Osteoblast (primary cell): ENCODE results near the gene KIAA1217. TPM values are rescaled to one million over a fixed set of nuclear protein-coding genes. Genes with fewer than 3 reads are reported as not detected.

Experiments
- DNase-seq: peaks from one replicate; pipeline ENCODE4 v3.0.0; 2011; ENCODE audit warnings: low spot score, mixed read lengths; ENCODE audit not compliant: insufficient read length; ENCODE audit errors: missing footprints
- H2AFZ ChIP-seq: 2 replicates; pipeline ENCODE4 v1.6.0; 2011; ENCODE audit warnings: mild to moderate bottlenecking, low read length
- H3K27ac ChIP-seq: 2 replicates; pipeline ENCODE4 v1.5.1; 2011; ENCODE audit warnings: mild to moderate bottlenecking, low read depth, low read length, moderate library complexity
- H3K27me3 ChIP-seq: 2 replicates; pipeline ENCODE4 v1.6.0; 2012; ENCODE audit warnings: mild to moderate bottlenecking, control low read depth, inconsistent platforms, low read length, moderate library complexity; ENCODE audit not compliant: insufficient read depth
- H3K36me3 ChIP-seq: 2 replicates; pipeline ENCODE4 v1.5.1; 2011; ENCODE audit warnings: mild to moderate bottlenecking, low read length, control low read depth, moderate library complexity; ENCODE audit not compliant: insufficient read depth
- H3K4me1 ChIP-seq: 2 replicates; pipeline ENCODE4 v1.5.1; 2011; ENCODE audit warnings: mild to moderate bottlenecking, low read length, control low read depth, moderate library complexity; ENCODE audit not compliant: insufficient read depth
- H3K4me2 ChIP-seq: 2 replicates; pipeline ENCODE4 v1.6.0; 2011; ENCODE audit warnings: mild to moderate bottlenecking, low read length; ENCODE audit not compliant: insufficient read depth
- H3K4me3 ChIP-seq: fragments of 200-600 bp; sonication (generic); 3 replicates; pipeline ENCODE4 v1.5.1; 2012; ENCODE audit warnings: mild to moderate bottlenecking, low read length, inconsistent platforms; ENCODE audit not compliant: insufficient read depth
- H3K79me2 ChIP-seq: 2 replicates; pipeline ENCODE4 v1.6.0; 2012; ENCODE audit warnings: mild to moderate bottlenecking, low read length, control low read depth, inconsistent platforms; ENCODE audit not compliant: insufficient read depth
- H3K9me3 ChIP-seq: 2 replicates; pipeline ENCODE4 v1.5.1; 2011; ENCODE audit warnings: low read depth, low read length, control low read depth
- H4K20me1 ChIP-seq: 2 replicates; pipeline ENCODE4 v1.6.0; 2012; ENCODE audit warnings: mild to moderate bottlenecking, low read length, control low read depth; ENCODE audit not compliant: insufficient read depth
- total RNA-seq: library from RNA; depleted of rRNA; stranded (reverse); fragments of >200 nt; gene quantifications from 2 replicates; pipeline ENCODE4 v1.2.3, GENCODE V29; 2012
- TF ChIP-seq, protein P1 (sequence below): IDR thresholded peaks from 2 replicates; pipeline ENCODE4 v1.5.1; 2011; ENCODE audit warnings: mild to moderate bottlenecking, low read depth, low read length, moderate library complexity; ENCODE audit errors: extremely low read depth

The KIAA1217 gene
- total RNA-seq, 1 donor: 51.0 TPM

DNA sequence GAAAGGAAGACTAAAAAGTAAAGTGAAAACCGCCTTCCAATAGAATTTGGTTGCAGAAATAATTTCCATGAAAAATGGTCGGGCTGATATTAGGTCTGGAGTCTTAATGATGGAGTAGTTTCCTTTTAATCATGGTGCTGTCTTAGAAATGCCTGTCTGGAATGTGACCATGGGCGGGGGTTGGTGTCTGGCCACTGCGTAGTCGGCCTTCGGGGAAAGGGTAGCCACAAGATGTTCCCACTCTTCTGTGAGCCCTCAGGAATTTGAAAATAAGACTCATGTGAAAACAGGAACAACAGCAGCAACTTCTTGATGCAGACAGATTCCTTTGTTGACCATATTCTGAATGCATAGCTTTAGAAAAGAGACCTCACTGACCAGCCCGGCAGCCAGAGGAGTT lies 176.8 kb downstream of the KIAA1217 start:
- Histone ChIP-seq H3K4me3 (peak overlapping the region; percentile 45), H2AFZ (peak overlapping the region; percentile 66), H3K27me3 (no peaks in the 10 kb centered on the region), H3K4me1 (peaks cover 28% of the 10 kb centered on the region), H3K36me3 (no peaks in the 10 kb centered on the region), H3K79me2 (no peaks in the 10 kb centered on the region), H4K20me1 (no peaks in the 10 kb centered on the region), H3K9me3 (no peaks in the 10 kb centered on the region), H3K4me2 (peak overlapping the region; percentile 63), H3K27ac (peak overlapping the region; percentile 79)
- no peak for DNase-seq
- TF ChIP-seq, protein P1, sequence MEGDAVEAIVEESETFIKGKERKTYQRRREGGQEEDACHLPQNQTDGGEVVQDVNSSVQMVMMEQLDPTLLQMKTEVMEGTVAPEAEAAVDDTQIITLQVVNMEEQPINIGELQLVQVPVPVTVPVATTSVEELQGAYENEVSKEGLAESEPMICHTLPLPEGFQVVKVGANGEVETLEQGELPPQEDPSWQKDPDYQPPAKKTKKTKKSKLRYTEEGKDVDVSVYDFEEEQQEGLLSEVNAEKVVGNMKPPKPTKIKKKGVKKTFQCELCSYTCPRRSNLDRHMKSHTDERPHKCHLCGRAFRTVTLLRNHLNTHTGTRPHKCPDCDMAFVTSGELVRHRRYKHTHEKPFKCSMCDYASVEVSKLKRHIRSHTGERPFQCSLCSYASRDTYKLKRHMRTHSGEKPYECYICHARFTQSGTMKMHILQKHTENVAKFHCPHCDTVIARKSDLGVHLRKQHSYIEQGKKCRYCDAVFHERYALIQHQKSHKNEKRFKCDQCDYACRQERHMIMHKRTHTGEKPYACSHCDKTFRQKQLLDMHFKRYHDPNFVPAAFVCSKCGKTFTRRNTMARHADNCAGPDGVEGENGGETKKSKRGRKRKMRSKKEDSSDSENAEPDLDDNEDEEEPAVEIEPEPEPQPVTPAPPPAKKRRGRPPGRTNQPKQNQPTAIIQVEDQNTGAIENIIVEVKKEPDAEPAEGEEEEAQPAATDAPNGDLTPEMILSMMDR: no peak

DNA sequence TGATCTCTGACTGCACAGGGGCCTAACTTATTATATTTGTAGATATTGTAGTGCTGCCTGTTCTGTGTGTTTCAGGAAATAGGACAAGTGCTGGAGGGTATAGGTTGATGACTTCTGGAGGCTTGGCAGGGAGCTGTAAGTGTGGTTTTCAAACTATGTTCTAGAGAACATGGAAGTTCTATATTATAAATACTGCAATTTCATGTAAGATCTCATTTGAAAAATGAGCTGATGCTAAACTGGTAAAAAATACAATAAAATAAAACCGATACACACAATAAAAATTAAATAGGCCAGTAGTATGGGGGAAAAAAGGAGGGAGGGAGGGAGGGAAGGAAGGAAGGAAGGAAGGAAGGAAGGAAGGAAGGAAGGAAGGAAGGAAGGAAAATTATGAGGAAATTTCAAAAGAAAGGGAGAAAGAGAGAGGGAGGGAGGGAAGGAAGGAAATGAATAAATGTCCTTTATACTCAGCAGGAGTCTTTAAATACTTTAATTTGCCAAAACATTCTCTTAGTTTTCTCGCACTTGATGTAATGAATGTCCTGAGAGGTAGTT lies 181.3 kb downstream of the KIAA1217 start:
- Histone ChIP-seq H3K4me3 (no peak overlapping the region), H3K36me3 (no peaks in the 10 kb centered on the region), H3K9me3 (no peaks in the 10 kb centered on the region), H2AFZ (no peak overlapping the region), H3K4me2 (no peak overlapping the region), H3K27me3 (peaks cover 8% of the 10 kb centered on the region), H3K4me1 (peaks cover 11% of the 10 kb centered on the region), H3K79me2 (no peaks in the 10 kb centered on the region), H4K20me1 (no peaks in the 10 kb centered on the region), H3K27ac (no peak overlapping the region)
- TF ChIP-seq, protein P1: no peak
- DNase-seq: no peak

DNA sequence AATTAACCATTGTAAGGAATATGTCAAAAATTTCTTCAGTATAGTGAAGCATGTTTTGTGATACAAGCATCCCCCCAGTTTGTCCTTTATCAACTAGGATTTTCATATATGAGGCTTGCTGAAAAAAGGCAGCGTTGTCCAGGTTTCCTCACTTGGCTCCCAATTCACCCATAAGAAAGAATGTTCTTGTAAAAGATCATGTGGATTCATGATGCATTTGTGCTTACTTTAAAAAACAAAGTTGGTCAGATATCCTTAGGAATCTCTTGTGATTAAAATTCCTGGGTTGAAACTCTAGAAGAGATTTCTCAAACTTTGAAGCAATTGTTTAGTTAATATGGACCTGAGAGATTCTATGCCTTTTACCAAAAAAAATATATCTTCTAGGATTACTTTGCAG lies 181.8 kb downstream of the KIAA1217 start:
- no peaks in the 10 kb centered on the region for H3K79me2 ChIP-seq
- peaks cover 5% of the 10 kb centered on the region for H3K4me1 ChIP-seq
- H2AFZ ChIP-seq: no peak overlapping the region
- no peaks in the 10 kb centered on the region for H3K36me3 ChIP-seq
- no peak overlapping the region for H3K4me2 ChIP-seq
- H3K27ac ChIP-seq: no peak overlapping the region
- H4K20me1 ChIP-seq: no peaks in the 10 kb centered on the region
- no peak for DNase-seq
- H3K4me3 ChIP-seq: no peak overlapping the region
- TF ChIP-seq, protein P1: no peak
- no peaks in the 10 kb centered on the region for H3K9me3 ChIP-seq
- peaks cover 11% of the 10 kb centered on the region for H3K27me3 ChIP-seq

DNA sequence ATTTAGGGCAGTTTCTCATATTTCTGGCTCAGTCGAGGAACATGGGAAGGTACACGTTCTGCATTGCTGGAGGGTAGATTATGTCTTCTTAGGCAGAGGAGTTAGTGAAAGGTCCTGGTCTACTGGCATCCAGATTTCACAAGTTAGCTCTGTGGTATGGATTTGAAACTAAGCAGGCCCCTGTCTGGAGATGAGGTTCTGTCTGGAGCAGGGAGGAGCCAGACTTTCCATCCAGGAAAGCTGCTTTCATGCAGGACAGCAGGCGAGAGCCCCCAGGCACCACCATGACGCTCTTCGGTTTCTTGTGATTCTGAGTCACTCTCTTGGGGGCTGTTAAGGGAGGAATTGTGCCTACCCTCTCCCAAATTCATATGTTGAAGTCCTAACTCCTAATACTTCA lies 184.3 kb downstream of the KIAA1217 start:
- H3K9me3 ChIP-seq: no peaks in the 10 kb centered on the region
- H3K4me2 ChIP-seq: no peak overlapping the region
- H3K79me2 ChIP-seq: no peaks in the 10 kb centered on the region
- no peak overlapping the region for H2AFZ ChIP-seq
- H3K36me3 ChIP-seq: no peaks in the 10 kb centered on the region
- H3K4me3 ChIP-seq: no peak overlapping the region
- no peak for DNase-seq
- TF ChIP-seq, protein P1: no peak
- H3K27ac ChIP-seq: no peak overlapping the region
- no peaks in the 10 kb centered on the region for H4K20me1 ChIP-seq
- peaks cover 11% of the 10 kb centered on the region for H3K27me3 ChIP-seq
- no peaks in the 10 kb centered on the region for H3K4me1 ChIP-seq
